Measurements from ENCODE around the gene REEP1. TPM values are rescaled to one million over a fixed set of nuclear protein-coding genes. Genes with fewer than 3 reads are reported as not detected.

REEP1 gene
- total and polyA plus RNA-seq, 2 of the 4 experiments (the other 2 are of a cell fraction): under 0.01 to 0.03 TPM

DNA sequence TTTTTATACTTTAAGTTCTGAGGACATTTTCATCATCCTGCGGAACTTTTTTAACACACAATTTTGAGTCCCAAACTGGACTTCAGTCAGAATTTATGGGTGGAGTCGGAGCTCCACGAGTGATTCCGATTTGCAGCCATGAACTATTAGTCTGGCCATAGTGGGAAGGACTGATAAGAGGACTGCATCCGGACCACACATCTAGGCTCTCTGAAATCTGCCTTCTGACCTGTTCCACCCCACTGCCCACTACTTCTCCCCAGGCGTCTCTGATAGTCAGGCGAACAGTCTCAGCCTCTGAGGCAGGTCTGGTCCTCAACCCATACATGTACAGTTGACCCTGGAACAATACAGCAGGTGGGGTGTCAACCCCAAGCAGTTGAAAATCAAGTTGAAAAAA lies 133.0 kb downstream of the REEP1 start:
- no TSS peak for BruUV-seq (replicated peaks)
- Histone ChIP-seq H3K4ac (ENCODE audit: low read depth, low read length) (no peak overlapping the region), H3K9ac (ENCODE audit: low read depth, low read length) (no peak overlapping the region), H3K4me2 (ENCODE audit: low read depth, low read length) (no peak overlapping the region), H3K4me1 (ENCODE audit: control insufficient read depth, insufficient read depth, low read length) (no peaks in the 10 kb centered on the region), H2BK15ac (ENCODE audit: low read depth, low read length) (no peak overlapping the region), H3K79me1 (ENCODE audit: low read depth in 1 of 2, low read length in 2 of 2) (peaks cover 25 to 31% of the 10 kb centered on the region in 2 experiments), H2BK5ac (ENCODE audit: low read depth, low read length, poor library complexity, severe bottlenecking) (no peak overlapping the region), H3K36me3 (ENCODE audit: control insufficient read depth, insufficient read depth, low read length) (peaks cover 18% of the 10 kb centered on the region), H4K20me1 (ENCODE audit: insufficient read depth, low read length) (no peaks in the 10 kb centered on the region; the same call in 1 of the 2 replicates), H3K23ac (ENCODE audit: low read depth, low read length) (no peak overlapping the region), H4K91ac (ENCODE audit: insufficient read depth, low read depth, low read length) (no peak overlapping the region), H2AK9ac (replicated peaks; ENCODE audit: low read depth, low read length, poor library complexity) (no peak overlapping the region), H2AFZ (replicated peaks; ENCODE audit: low read length, poor library complexity) (no peak overlapping the region), H3K27me3 (ENCODE audit: control insufficient read depth, insufficient read depth, low read length) (no peaks in the 10 kb centered on the region), H2BK20ac (ENCODE audit: low read depth, low read length) (no peak overlapping the region), H2BK120ac (ENCODE audit: low read depth, low read length) (no peak overlapping the region), H3K18ac (ENCODE audit: low read depth, low read length) (no peak overlapping the region), H3K9me3 (ENCODE audit: control insufficient read depth, insufficient read depth, low read length) (no peaks in the 10 kb centered on the region), H3K4me3 (ENCODE audit: insufficient read depth, low read depth, low read length) (no peak overlapping the region), H4K5ac (ENCODE audit: low read depth, low read length) (no peak overlapping the region), H3K27ac (ENCODE audit: insufficient read depth, low read length) (no peak overlapping the region), H3K9me1 (ENCODE audit: insufficient read depth, low read length) (peaks cover 2% of the 10 kb centered on the region; the same call in 1 of the 2 replicates), H4K8ac (ENCODE audit: low read depth in 2 of 2, low read length in 2 of 2) (no peak overlapping the region), H3K56ac (ENCODE audit: extremely low read depth, insufficient read depth, low read length) (no peak overlapping the region), H3K14ac (replicated peaks; ENCODE audit: low read depth, low read length) (no peak overlapping the region), H2AK5ac (ENCODE audit: low read depth, low read length) (no peak overlapping the region)
- in situ Hi-C loops (cut with MboI; ENCODE audit: low sequenced_read_pairs): no loop called here
- no peak for TF ChIP-seq FOS (IDR thresholded peaks at IDR 0.05; ENCODE audit: low read depth, low read length)
- TF ChIP-seq USF2 (IDR thresholded peaks at IDR 0.05; ENCODE audit: low read depth, low read length): no peak
- TF ChIP-seq POLR2A (IDR thresholded peaks at IDR 0.05; ENCODE audit: low read depth, low read length): no peak
- no peak for TF ChIP-seq MAZ (IDR thresholded peaks at IDR 0.05; ENCODE audit: borderline replicate concordance, low read depth, low read length)
- no peak for TF ChIP-seq BHLHE40 (IDR thresholded peaks at IDR 0.05; ENCODE audit: low read depth, low read length)
- TF ChIP-seq SMC3 (IDR thresholded peaks at IDR 0.05; ENCODE audit: low read depth, low read length): no peak
- no peak for TF ChIP-seq ELK1 (IDR thresholded peaks at IDR 0.05; ENCODE audit: borderline replicate concordance, low read depth, low read length)
- no peak for TF ChIP-seq MAFK (IDR thresholded peaks at IDR 0.05; ENCODE audit: low read depth, low read length)
- no peak for TF ChIP-seq RCOR1 (IDR thresholded peaks at IDR 0.05; ENCODE audit: insufficient replicate concordance, low read length)
- TF ChIP-seq CEBPB (IDR thresholded peaks at IDR 0.05; ENCODE audit: low read depth, low read length): no peak
- TF ChIP-seq NFE2L2 (IDR thresholded peaks at IDR 0.05; ENCODE audit: low read depth, low read length): no peak
- TF ChIP-seq MXI1 (IDR thresholded peaks at IDR 0.05; ENCODE audit: borderline replicate concordance, low read depth, low read length): no peak
- no peak for TF ChIP-seq RAD21 (IDR thresholded peaks at IDR 0.05; ENCODE audit: low read length)
- TF ChIP-seq RFX5 (IDR thresholded peaks at IDR 0.05; ENCODE audit: low read depth, low read length): no peak
- no peak for TF ChIP-seq CHD1 (IDR thresholded peaks at IDR 0.05; ENCODE audit: low read depth, low read length)
- no peak for TF ChIP-seq CTCF (conservative IDR thresholded peaks at IDR 0.05; ENCODE audit: low read depth, low read length)
- WGBS, 2 experiments (ENCODE audit: extremely low coverage in 2 of 2, insufficient read length in 1 of 2): 100% methylated on average over 1 of the region's 7 CpGs; no CpG with 5 or more reads in 1 of the 2 experiments
- intact Hi-C loops (cut with micrococcal nuclease): no loop called here
- dilution Hi-C loops (cut with HindIII; ENCODE audit: low sequenced_read_pairs, unreplicated experiment): no loop called here
- ChIA-PET CTCF (no interaction called here), POLR2A (ENCODE audit: unreplicated experiment) (interaction anchor here (0.6 kb wide), 1 partner anchor 101 kb away, joined by 3 read pairs; no protein-coding TSS in a partner anchor)
- ATAC-seq (ENCODE audit: low read depth) (no peak), DNase-seq (no peak)

Measured in IMR-90 (cell line).